ENCODE results near the gene CHAD.

- TF ChIP-seq CTCF (IDR thresholded peaks at IDR 0.05; ENCODE audit: insufficient read depth, low read length, poor library complexity, severe bottlenecking): no peak
- no peak for TF ChIP-seq EZH2phosphoT487 (conservative IDR thresholded peaks at IDR 0.05; ENCODE audit: low read length)
Measured at GRCh38 chr17:50444841-50445715, 23.6 kb downstream of the CHAD start.

Measured in SU-DHL-6 (cell line).